DOHH2 (cell line): ENCODE data around the gene RNU11.
"Not testable (repeated sequence)": the region's sequence is repeated elsewhere in the genome, so short reads cannot be mapped to it uniquely, and the experiment has no call there.

Experiments used
- H3F3A ChIP-seq: fragments of 200-600 bp; sonication (generic), shearing (Covaris generic); 2 replicates; pipeline ENCODE4 v1.6.0; 2016; ENCODE audit warnings: antibody characterized with exemption, mild to moderate bottlenecking; ENCODE audit not compliant: control insufficient read depth, insufficient read depth
- H3K27ac ChIP-seq: fragments of 200-600 bp; sonication (generic); 2 replicates; pipeline ENCODE4 v1.5.1; 2014; ENCODE audit warnings: low read depth, mild to moderate bottlenecking, low read length, moderate library complexity
- H3K27me3 ChIP-seq: fragments of 200-600 bp; sonication (generic); 2 replicates; pipeline ENCODE4 v1.6.1; 2014; ENCODE audit warnings: mild to moderate bottlenecking, low read length, mixed read lengths; ENCODE audit not compliant: control insufficient read depth
- H3K36me3 ChIP-seq: fragments of 200-600 bp; sonication (generic); 2 replicates; pipeline ENCODE4 v1.6.1; 2014; ENCODE audit warnings: mild to moderate bottlenecking, low read length, moderate library complexity, mixed read lengths; ENCODE audit not compliant: control insufficient read depth
- H3K4me1 ChIP-seq: fragments of 200-600 bp; sonication (generic); 2 replicates; pipeline ENCODE4 v1.6.1; 2014; ENCODE audit warnings: mild to moderate bottlenecking, low read length, mixed read lengths; ENCODE audit not compliant: control insufficient read depth
- H3K4me2 ChIP-seq: fragments of 200-600 bp; sonication (generic); 2 replicates; pipeline ENCODE4 v1.6.0; 2014; ENCODE audit warnings: mild to moderate bottlenecking, low read length, moderate library complexity
- H3K4me3 ChIP-seq: fragments of 200-600 bp; sonication (generic); 2 replicates; pipeline ENCODE4 v1.5.1; 2014; ENCODE audit warnings: mild to moderate bottlenecking, low read length, mixed read lengths
- H3K79me2 ChIP-seq: fragments of 200-600 bp; sonication (generic); 2 replicates; pipeline ENCODE4 v1.6.1; 2014; ENCODE audit warnings: mild to moderate bottlenecking, low read length, mixed read lengths; ENCODE audit not compliant: control insufficient read depth
- H3K9me2 ChIP-seq: fragments of 200-600 bp; sonication (generic); replicated peaks from 2 replicates; pipeline ENCODE4 v1.6.1; 2014; ENCODE audit warnings: mild to moderate bottlenecking, low read length, mixed read lengths; ENCODE audit not compliant: control insufficient read depth
- H3K9me3 ChIP-seq: fragments of 200-600 bp; sonication (generic); 2 replicates; pipeline ENCODE4 v1.6.1; 2014; ENCODE audit warnings: antibody characterized with exemption, low read length, mixed read lengths; ENCODE audit not compliant: control insufficient read depth, insufficient read depth
- H4K20me1 ChIP-seq: fragments of 200-600 bp; sonication (generic); 2 replicates; pipeline ENCODE4 v1.6.0; 2014; ENCODE audit warnings: low read depth, mild to moderate bottlenecking, antibody characterized with exemption, low read length, moderate library complexity; ENCODE audit not compliant: control insufficient read depth, insufficient read depth
- EZH2phosphoT487 ChIP-seq: fragments of 200-600 bp; sonication (generic); IDR thresholded peaks from 2 replicates; pipeline ENCODE4 v1.6.1; 2017; ENCODE audit warnings: borderline replicate concordance, mild to moderate bottlenecking, antibody characterized with exemption, low read length, moderate library complexity, mixed read lengths
- TF ChIP-seq, protein P1 (sequence below): fragments of 200-600 bp; sonication (generic); IDR thresholded peaks from one replicate; pipeline ENCODE4 v1.5.1; 2014; ENCODE audit warnings: antibody characterized with exemption, mild to moderate bottlenecking, low read depth, low read length; ENCODE audit not compliant: poor library complexity, severe bottlenecking

Gene RNU11

DNA sequence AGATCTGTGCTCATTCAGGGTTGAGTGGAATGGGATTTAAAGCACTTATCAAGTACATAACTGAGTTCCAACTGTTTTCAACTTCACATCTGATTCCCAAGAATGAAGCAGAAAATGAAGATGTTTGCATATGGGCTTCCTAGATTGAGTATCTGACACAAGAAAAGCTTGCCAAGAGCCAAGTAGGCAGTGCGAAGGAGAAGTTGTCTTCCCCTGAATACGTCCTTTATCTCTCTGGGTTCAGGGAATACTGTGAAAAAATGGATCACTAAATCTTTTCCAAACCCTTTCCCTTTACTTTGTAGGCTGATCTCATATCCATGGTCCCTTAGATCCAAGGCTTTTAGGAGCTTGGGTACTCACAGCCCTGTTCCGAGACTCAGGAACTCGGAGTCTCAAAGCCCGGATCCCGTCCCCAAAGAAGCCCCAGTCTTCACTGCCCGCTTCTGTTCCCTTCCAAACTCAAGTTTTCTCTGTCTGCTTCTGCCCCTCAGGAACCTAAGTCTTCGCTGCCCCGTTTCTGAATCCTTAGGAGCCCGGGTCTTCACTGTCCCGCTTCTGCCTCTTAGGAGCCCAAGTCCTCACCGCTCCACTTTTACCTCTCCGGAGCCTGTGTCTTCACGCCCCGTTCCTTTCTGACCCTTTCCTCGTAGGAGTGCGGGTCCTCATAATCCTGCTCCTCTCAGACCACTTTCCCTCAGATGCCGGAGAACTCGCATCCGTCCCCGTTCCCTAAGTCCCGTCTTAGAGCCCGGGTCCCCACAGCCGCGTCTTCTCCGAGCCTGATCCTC is 6.1 kb upstream of the RNU11 start:
- H3K36me3 ChIP-seq = peaks cover 12% of the 10 kb centered on the region
- peak overlapping the region; percentile 97 for H3K27ac ChIP-seq
- H3K4me3 ChIP-seq = peak overlapping the region; percentile 89
- H3K4me2 ChIP-seq = peak overlapping the region; percentile 97
- peaks cover 45% of the 10 kb centered on the region for H3K4me1 ChIP-seq
- H4K20me1 ChIP-seq = no peaks in the 10 kb centered on the region
- no peaks in the 10 kb centered on the region for H3K9me3 ChIP-seq
- H3K27me3 ChIP-seq = no peaks in the 10 kb centered on the region
- no peaks in the 10 kb centered on the region for H3K9me2 ChIP-seq
- peaks cover 15% of the 10 kb centered on the region for H3F3A ChIP-seq
- TF ChIP-seq EZH2phosphoT487 = no peak
- TF ChIP-seq, protein P1, sequence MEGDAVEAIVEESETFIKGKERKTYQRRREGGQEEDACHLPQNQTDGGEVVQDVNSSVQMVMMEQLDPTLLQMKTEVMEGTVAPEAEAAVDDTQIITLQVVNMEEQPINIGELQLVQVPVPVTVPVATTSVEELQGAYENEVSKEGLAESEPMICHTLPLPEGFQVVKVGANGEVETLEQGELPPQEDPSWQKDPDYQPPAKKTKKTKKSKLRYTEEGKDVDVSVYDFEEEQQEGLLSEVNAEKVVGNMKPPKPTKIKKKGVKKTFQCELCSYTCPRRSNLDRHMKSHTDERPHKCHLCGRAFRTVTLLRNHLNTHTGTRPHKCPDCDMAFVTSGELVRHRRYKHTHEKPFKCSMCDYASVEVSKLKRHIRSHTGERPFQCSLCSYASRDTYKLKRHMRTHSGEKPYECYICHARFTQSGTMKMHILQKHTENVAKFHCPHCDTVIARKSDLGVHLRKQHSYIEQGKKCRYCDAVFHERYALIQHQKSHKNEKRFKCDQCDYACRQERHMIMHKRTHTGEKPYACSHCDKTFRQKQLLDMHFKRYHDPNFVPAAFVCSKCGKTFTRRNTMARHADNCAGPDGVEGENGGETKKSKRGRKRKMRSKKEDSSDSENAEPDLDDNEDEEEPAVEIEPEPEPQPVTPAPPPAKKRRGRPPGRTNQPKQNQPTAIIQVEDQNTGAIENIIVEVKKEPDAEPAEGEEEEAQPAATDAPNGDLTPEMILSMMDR = no peak
- H3K79me2 ChIP-seq = peaks cover 47% of the 10 kb centered on the region

DNA sequence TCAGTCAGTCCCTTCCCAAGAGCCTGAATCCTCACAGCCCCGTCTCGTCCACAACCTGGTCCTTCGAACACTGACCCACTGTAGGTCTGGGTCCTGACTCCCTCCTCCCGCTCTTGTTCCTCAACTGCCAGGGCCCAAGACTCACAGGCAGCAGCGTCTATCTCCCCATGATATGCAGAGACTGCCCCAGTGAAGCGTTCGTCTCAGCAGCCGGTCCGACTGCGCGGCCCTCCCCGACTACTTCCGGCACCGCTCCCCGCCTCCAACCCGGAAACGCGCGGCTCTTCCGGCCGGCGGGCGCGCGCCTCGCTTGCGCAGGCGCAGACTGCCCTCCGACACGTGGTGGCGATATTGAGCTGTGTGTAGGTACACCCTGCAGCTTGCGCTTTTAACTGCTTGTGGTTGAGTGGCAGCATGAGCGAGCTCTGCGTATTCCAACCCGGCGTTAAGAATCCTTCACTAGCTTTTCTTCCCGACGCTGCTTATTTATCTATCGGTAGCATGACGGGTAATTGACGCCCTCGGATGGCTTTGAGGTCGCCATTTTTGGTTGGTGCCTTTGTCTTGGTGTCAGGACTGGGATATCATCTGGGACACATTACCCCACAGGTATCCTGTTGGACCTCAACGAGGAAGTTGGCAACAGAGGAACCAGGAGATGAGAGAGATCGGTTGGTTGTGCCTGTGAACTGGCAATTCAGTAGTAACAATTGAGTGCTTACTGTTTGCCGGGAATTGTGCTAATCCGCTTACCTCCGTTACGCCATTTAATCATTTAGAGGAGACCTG is 5.4 kb upstream of the RNU11 start, which contains the start of gene TAF12:
TSS of gene TAF12 (minus strand) at position 221 of the 789 bp plus-strand sequence. CDS start 20,986 bp downstream, outside the sequence.
- peaks cover 15% of the 10 kb centered on the region for H3F3A ChIP-seq
- H3K4me1 ChIP-seq = peaks cover 53% of the 10 kb centered on the region
- peak within 1 kb of the TSS; percentile 97 for H3K4me2 ChIP-seq
- peaks cover 12% of the 10 kb centered on the region for H3K36me3 ChIP-seq
- no peaks in the 10 kb centered on the region for H3K9me3 ChIP-seq
- peaks cover 47% of the 10 kb centered on the region for H3K79me2 ChIP-seq
- peak within 1 kb of the TSS; percentile 97 for H3K27ac ChIP-seq
- H4K20me1 ChIP-seq = no peaks in the 10 kb centered on the region
- TF ChIP-seq, protein P1 = peak; percentile 56
- TF ChIP-seq EZH2phosphoT487 = no peak
- no peaks in the 10 kb centered on the region for H3K9me2 ChIP-seq
- peak within 1 kb of the TSS; percentile 89 for H3K4me3 ChIP-seq
- H3K27me3 ChIP-seq = no peaks in the 10 kb centered on the region

DNA sequence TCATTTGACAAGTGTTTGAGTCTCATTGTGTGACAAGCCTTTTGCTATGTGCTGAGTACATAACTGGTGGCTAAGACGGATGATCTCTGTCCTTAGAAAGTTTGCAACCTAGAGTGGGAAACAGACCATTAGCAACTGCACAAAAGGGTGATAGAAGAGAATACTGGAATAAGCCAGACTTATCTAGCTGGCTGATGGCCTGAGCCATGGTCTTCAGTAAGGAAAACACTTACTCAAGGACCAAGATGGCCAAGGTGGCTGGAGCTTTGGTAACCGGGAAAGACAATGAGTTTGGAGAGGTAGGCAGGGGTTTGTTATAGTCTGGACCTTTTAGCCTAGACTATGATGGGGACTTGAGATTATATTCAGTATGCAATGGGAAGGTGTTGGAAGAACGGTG is 3.9 kb upstream of the RNU11 start:
- Histone ChIP-seq H3K27ac (peak overlapping the region; percentile 97), H3K9me2 (no peaks in the 10 kb centered on the region), H3K4me2 (peak overlapping the region; percentile 97), H3F3A (peaks cover 24% of the 10 kb centered on the region), H3K36me3 (peaks cover 12% of the 10 kb centered on the region), H4K20me1 (no peaks in the 10 kb centered on the region), H3K4me1 (peaks cover 65% of the 10 kb centered on the region), H3K9me3 (no peaks in the 10 kb centered on the region), H3K27me3 (no peaks in the 10 kb centered on the region), H3K4me3 (peak overlapping the region; percentile 89), H3K79me2 (peaks cover 43% of the 10 kb centered on the region)
- TF ChIP-seq EZH2phosphoT487 = no peak

DNA sequence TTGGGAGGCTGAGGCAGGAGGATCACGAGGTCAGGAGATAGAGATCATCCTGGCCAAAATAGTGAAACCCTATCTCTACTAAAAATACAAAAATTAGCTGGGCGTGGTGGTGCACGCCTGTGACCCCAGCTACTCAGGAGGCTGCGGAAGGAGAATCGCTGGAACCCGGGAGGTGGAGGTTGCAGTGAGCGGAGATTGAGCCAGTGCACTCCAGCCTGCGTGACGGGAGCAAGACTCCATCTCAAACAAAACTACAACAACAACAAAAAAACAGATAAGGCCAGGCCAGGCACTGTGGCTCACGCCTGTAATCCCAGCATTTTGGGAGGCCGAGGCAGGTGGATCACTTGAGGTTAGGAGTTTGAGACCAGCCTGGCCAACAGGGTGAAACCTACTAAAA is 3.0 kb upstream of the RNU11 start:
- H3K4me3 ChIP-seq, H3K36me3 ChIP-seq, H3K9me2 ChIP-seq, H3K27me3 ChIP-seq, H4K20me1 ChIP-seq, H3K9me3 ChIP-seq, H3K27ac ChIP-seq, H3K4me2 ChIP-seq: not testable (repeated sequence)
- Histone ChIP-seq H3K4me1 (peaks cover 59% of the 10 kb centered on the region), H3F3A (peaks cover 27% of the 10 kb centered on the region), H3K79me2 (peaks cover 34% of the 10 kb centered on the region)
